HEK293 (cell line): Measurements from ENCODE around the gene CHM.

Source experiments
- CTCF ChIA-PET: fragments of 350-600 bp; formaldehyde crosslinking; extraction: SDS; loops from one replicate; lab custom pipeline; 2021; ENCODE audit warnings: antibody characterized with exemption; lab: Yijun Ruan, JAX
- POLR2A ChIA-PET: fragments of 300-600 bp; formaldehyde crosslinking; extraction: SDS; loops from one replicate; lab custom pipeline; 2020; ENCODE audit warnings: antibody characterized with exemption, inconsistent platforms; lab: Yijun Ruan, JAX
- H3K27ac ChIP-seq: fragments of 200-500 bp; sonication (Bioruptor generic); 2 replicates; pipeline ENCODE4 v1.5.1; 2014; ENCODE audit warnings: low read depth, low read length, control low read depth, inconsistent platforms; ENCODE audit errors: extremely low read depth
- H3K36me3 ChIP-seq, 2 experiments: fragments of 200-500 bp in 1 of 2; sonication (Bioruptor generic) in 1 of 2; 1 replicate in 1 of 2; 2 replicates in 1 of 2; pipeline ENCODE4 v1.5.1; 2014 to 2017; ENCODE audit warnings: inconsistent platforms in 2 of 2, low read length in 2 of 2; ENCODE audit not compliant: control insufficient read depth in 2 of 2, insufficient read depth in 1 of 2
- H3K4me1 ChIP-seq: fragments of 200-500 bp; sonication (Bioruptor generic); 2 replicates; pipeline ENCODE4 v1.5.1; 2014; ENCODE audit warnings: mild to moderate bottlenecking, low read length, inconsistent platforms; ENCODE audit not compliant: control insufficient read depth, insufficient read depth
- H3K4me3 ChIP-seq: 2 replicates; pipeline ENCODE4 v1.5.1; 2011; ENCODE audit warnings: low read depth, mild to moderate bottlenecking, control low read depth, low read length, moderate library complexity
- H3K9me3 ChIP-seq: fragments of 200-500 bp; sonication (Bioruptor generic); 2 replicates; pipeline ENCODE4 v1.5.1; 2014; ENCODE audit warnings: low read depth, low read length, inconsistent platforms; ENCODE audit not compliant: control insufficient read depth, insufficient read depth
- GLIS2 ChIP-seq: fragments of 450-650 bp; formaldehyde crosslinking; IDR thresholded peaks from 2 replicates; pipeline ENCODE4 v1.5.1; 2016; ENCODE audit warnings: missing biosample characterization, missing genetic modification characterization
- HOXC10 ChIP-seq: sonication (generic); formaldehyde crosslinking; IDR thresholded peaks from 2 replicates; pipeline ENCODE4 v1.8.1; 2023; ENCODE audit warnings: mild to moderate bottlenecking, missing genetic modification reagents
- KLF9 ChIP-seq: fragments of 450-650 bp; formaldehyde crosslinking; IDR thresholded peaks from 2 replicates; pipeline ENCODE4 v1.5.1; 2016; ENCODE audit warnings: missing biosample characterization, missing genetic modification characterization, low read depth
- SP2 ChIP-seq: fragments of 450-650 bp; formaldehyde crosslinking; IDR thresholded peaks from 2 replicates; pipeline ENCODE4 v1.5.1; 2016; ENCODE audit warnings: missing biosample characterization, missing genetic modification characterization
- ZBTB17 ChIP-seq: fragments of 450-650 bp; formaldehyde crosslinking; IDR thresholded peaks from 2 replicates; pipeline ENCODE4 v1.5.1; 2016; ENCODE audit warnings: missing biosample characterization, missing genetic modification characterization
- ZFP69B ChIP-seq: fragments of 450-650 bp; formaldehyde crosslinking; IDR thresholded peaks from 2 replicates; pipeline ENCODE4 v1.5.1; 2016; ENCODE audit warnings: missing biosample characterization, missing genetic modification characterization
- ZIC2 ChIP-seq: fragments of 450-650 bp; formaldehyde crosslinking; IDR thresholded peaks from 2 replicates; pipeline ENCODE4 v1.5.1; 2016; ENCODE audit warnings: missing biosample characterization, missing genetic modification characterization
- ZNF266 ChIP-seq: fragments of 450-650 bp; formaldehyde crosslinking; IDR thresholded peaks from 2 replicates; pipeline ENCODE4 v1.5.1; 2016; ENCODE audit warnings: missing biosample characterization, missing genetic modification characterization, low read depth
- ZNF324 ChIP-seq: fragments of 450-650 bp; formaldehyde crosslinking; IDR thresholded peaks from 2 replicates; pipeline ENCODE4 v1.5.1; 2016; ENCODE audit warnings: missing biosample characterization, missing genetic modification characterization
- ZNF624 ChIP-seq: fragments of 450-650 bp; formaldehyde crosslinking; IDR thresholded peaks from 2 replicates; pipeline ENCODE4 v1.5.1; 2017; ENCODE audit warnings: missing biosample characterization, missing genetic modification characterization
- ZXDB ChIP-seq: fragments of 450-650 bp; formaldehyde crosslinking; IDR thresholded peaks from 2 replicates; pipeline ENCODE4 v1.5.1; 2016; ENCODE audit warnings: missing biosample characterization, missing genetic modification characterization
- TF ChIP-seq, protein P1 (sequence below): fragments of 450-650 bp; formaldehyde crosslinking; IDR thresholded peaks from 2 replicates; pipeline ENCODE4 v1.5.1; 2016; ENCODE audit warnings: missing biosample characterization, missing genetic modification characterization
- TF ChIP-seq, protein P2 (sequence below): fragments of 450-650 bp; formaldehyde crosslinking; IDR thresholded peaks from 2 replicates; pipeline ENCODE4 v1.5.1; 2016; ENCODE audit warnings: missing biosample characterization, missing genetic modification characterization, borderline replicate concordance
- TF ChIP-seq, protein P3 (sequence below): fragments of 450-650 bp; formaldehyde crosslinking; IDR thresholded peaks from 2 replicates; pipeline ENCODE4 v1.5.1; 2016; ENCODE audit warnings: missing biosample characterization, missing genetic modification characterization
- TF ChIP-seq, protein P4 (sequence below): fragments of 450-650 bp; formaldehyde crosslinking; IDR thresholded peaks from 2 replicates; pipeline ENCODE4 v1.5.1; 2017; ENCODE audit warnings: missing biosample characterization, mild to moderate bottlenecking, missing genetic modification characterization, moderate library complexity
- TF ChIP-seq, protein P5 (sequence below): fragments of 450-650 bp; formaldehyde crosslinking; IDR thresholded peaks from 2 replicates; pipeline ENCODE4 v1.5.1; 2016; ENCODE audit warnings: missing biosample characterization, missing genetic modification characterization, low read depth

The CHM gene

DNA sequence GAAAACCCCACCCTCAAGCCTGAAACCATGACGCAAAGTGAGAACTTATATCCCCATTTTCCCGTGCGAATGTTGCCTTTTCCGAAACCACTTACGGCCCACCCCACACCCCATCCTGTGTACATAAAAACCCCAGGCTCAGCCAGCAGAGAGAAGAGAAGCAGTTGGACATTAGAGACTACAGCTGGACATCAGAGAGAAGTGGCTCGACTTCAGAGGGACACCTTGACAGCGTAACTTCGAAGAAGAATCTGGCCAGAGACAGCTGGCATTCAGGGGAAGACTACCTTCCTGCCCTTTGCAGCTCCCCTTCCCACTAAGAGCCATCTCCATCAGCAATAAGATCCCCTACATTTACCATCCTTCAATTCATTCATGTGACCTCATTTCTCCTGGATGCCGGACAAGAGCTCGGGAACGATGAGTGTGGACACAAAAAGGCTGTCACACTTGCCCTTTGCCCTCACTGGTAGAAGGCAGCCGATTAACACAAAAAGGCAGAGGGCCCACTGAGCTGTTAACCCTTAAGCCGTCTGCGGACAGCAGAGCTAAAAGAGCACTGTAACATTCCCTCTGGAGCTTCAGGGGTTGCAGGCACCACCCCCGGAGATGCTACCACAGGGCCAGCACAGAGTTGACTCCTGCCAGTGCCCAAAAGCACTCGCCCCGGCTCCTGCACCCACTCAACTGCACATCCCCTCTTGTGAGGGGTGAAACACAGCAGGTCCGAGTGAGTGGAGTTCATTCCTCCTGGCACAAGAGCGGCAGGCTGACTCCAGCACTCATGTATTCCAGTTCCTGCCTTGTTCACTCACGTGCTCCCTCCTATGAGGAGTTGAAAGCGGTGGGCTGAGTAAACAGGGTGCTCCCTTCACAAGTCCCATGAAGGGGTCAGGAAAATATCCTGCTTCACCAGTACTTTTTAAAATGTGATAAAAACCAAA is 7.5 kb downstream of the CHM start:
- H3K36me3 ChIP-seq, result peaks cover 0 to 4% of the 10 kb centered on the region in 2 experiments; a peak in 2 of 3 replicates
- H3K9me3 ChIP-seq, result no peaks in the 10 kb centered on the region
- H3K27ac ChIP-seq, result no peak overlapping the region
- ChIA-PET CTCF (no interaction called here), POLR2A (no interaction called here)
- no peaks in the 10 kb centered on the region for H3K4me1 ChIP-seq
- no peak overlapping the region for H3K4me3 ChIP-seq
- TF ChIP-seq KLF9 (tag by site-specific recombination), result no peak
- TF ChIP-seq ZNF324 (tag by site-specific recombination), result no peak
- TF ChIP-seq ZFP69B (tag by site-specific recombination), result no peak
- TF ChIP-seq ZBTB17 (tag by site-specific recombination), result no peak
- TF ChIP-seq HOXC10, result no peak
- TF ChIP-seq ZXDB (tag by site-specific recombination), result no peak
- TF ChIP-seq, protein P1, sequence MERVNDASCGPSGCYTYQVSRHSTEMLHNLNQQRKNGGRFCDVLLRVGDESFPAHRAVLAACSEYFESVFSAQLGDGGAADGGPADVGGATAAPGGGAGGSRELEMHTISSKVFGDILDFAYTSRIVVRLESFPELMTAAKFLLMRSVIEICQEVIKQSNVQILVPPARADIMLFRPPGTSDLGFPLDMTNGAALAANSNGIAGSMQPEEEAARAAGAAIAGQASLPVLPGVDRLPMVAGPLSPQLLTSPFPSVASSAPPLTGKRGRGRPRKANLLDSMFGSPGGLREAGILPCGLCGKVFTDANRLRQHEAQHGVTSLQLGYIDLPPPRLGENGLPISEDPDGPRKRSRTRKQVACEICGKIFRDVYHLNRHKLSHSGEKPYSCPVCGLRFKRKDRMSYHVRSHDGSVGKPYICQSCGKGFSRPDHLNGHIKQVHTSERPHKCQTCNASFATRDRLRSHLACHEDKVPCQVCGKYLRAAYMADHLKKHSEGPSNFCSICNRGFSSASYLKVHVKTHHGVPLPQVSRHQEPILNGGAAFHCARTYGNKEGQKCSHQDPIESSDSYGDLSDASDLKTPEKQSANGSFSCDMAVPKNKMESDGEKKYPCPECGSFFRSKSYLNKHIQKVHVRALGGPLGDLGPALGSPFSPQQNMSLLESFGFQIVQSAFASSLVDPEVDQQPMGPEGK (tag by site-specific recombination), result no peak
- TF ChIP-seq, protein P2, sequence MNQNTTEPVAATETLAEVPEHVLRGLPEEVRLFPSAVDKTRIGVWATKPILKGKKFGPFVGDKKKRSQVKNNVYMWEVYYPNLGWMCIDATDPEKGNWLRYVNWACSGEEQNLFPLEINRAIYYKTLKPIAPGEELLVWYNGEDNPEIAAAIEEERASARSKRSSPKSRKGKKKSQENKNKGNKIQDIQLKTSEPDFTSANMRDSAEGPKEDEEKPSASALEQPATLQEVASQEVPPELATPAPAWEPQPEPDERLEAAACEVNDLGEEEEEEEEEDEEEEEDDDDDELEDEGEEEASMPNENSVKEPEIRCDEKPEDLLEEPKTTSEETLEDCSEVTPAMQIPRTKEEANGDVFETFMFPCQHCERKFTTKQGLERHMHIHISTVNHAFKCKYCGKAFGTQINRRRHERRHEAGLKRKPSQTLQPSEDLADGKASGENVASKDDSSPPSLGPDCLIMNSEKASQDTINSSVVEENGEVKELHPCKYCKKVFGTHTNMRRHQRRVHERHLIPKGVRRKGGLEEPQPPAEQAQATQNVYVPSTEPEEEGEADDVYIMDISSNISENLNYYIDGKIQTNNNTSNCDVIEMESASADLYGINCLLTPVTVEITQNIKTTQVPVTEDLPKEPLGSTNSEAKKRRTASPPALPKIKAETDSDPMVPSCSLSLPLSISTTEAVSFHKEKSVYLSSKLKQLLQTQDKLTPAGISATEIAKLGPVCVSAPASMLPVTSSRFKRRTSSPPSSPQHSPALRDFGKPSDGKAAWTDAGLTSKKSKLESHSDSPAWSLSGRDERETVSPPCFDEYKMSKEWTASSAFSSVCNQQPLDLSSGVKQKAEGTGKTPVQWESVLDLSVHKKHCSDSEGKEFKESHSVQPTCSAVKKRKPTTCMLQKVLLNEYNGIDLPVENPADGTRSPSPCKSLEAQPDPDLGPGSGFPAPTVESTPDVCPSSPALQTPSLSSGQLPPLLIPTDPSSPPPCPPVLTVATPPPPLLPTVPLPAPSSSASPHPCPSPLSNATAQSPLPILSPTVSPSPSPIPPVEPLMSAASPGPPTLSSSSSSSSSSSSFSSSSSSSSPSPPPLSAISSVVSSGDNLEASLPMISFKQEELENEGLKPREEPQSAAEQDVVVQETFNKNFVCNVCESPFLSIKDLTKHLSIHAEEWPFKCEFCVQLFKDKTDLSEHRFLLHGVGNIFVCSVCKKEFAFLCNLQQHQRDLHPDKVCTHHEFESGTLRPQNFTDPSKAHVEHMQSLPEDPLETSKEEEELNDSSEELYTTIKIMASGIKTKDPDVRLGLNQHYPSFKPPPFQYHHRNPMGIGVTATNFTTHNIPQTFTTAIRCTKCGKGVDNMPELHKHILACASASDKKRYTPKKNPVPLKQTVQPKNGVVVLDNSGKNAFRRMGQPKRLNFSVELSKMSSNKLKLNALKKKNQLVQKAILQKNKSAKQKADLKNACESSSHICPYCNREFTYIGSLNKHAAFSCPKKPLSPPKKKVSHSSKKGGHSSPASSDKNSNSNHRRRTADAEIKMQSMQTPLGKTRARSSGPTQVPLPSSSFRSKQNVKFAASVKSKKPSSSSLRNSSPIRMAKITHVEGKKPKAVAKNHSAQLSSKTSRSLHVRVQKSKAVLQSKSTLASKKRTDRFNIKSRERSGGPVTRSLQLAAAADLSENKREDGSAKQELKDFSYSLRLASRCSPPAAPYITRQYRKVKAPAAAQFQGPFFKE (tag by site-specific recombination), result no peak
- no peak for TF ChIP-seq SP2
- TF ChIP-seq ZIC2 (tag by site-specific recombination), result no peak
- no peak for TF ChIP-seq GLIS2 (tag by site-specific recombination)
- no peak for TF ChIP-seq ZNF624
- TF ChIP-seq, protein P3, sequence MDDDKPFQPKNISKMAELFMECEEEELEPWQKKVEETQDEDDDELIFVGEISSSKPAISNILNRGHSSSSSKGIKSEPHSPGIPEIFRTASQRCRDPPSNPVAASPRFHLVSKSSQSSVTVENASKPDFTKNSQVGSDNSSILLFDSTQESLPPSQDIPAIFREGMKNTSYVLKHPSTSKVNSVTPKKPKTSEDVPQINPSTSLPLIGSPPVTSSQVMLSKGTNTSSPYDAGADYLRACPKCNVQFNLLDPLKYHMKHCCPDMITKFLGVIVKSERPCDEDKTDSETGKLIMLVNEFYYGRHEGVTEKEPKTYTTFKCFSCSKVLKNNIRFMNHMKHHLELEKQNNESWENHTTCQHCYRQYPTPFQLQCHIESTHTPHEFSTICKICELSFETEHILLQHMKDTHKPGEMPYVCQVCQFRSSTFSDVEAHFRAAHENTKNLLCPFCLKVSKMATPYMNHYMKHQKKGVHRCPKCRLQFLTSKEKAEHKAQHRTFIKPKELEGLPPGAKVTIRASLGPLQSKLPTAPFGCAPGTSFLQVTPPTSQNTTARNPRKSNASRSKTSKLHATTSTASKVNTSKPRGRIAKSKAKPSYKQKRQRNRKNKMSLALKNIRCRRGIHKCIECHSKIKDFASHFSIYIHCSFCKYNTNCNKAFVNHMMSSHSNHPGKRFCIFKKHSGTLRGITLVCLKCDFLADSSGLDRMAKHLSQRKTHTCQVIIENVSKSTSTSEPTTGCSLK (tag by site-specific recombination), result no peak
- TF ChIP-seq ZNF266 (tag by site-specific recombination), result no peak

DNA sequence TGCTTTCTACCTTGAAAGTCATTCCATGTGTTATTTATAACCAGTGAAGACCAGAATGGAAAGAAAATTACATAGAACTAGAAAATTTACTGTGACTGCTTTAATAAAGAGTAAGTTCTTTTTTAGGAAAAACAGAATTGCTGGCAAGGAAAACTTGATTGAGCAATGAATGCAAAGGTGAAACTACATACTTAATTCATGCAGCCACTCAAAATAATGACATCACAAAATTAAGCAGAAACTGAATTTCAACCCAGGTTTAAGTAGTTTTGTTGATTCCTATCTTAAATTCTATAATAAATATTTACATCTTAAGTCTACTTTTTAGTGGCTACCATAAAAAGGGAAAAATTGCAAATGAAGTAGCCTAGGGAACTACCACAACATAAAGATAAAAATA is 14.0 kb downstream of the CHM start:
- CTCF ChIA-PET, result no interaction called here
- TF ChIP-seq, protein P4, sequence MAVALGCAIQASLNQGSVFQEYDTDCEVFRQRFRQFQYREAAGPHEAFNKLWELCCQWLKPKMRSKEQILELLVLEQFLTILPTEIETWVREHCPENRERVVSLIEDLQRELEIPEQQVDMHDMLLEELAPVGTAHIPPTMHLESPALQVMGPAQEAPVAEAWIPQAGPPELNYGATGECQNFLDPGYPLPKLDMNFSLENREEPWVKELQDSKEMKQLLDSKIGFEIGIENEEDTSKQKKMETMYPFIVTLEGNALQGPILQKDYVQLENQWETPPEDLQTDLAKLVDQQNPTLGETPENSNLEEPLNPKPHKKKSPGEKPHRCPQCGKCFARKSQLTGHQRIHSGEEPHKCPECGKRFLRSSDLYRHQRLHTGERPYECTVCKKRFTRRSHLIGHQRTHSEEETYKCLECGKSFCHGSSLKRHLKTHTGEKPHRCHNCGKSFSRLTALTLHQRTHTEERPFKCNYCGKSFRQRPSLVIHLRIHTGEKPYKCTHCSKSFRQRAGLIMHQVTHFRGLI (tag by site-specific recombination), result no peak
- TF ChIP-seq, protein P5, sequence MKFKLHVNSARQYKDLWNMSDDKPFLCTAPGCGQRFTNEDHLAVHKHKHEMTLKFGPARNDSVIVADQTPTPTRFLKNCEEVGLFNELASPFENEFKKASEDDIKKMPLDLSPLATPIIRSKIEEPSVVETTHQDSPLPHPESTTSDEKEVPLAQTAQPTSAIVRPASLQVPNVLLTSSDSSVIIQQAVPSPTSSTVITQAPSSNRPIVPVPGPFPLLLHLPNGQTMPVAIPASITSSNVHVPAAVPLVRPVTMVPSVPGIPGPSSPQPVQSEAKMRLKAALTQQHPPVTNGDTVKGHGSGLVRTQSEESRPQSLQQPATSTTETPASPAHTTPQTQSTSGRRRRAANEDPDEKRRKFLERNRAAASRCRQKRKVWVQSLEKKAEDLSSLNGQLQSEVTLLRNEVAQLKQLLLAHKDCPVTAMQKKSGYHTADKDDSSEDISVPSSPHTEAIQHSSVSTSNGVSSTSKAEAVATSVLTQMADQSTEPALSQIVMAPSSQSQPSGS, result peak; percentile 54
- Histone ChIP-seq H3K4me1 (no peaks in the 10 kb centered on the region; the same call in 1 of the 2 replicates), H3K27ac (no peak overlapping the region), H3K9me3 (no peaks in the 10 kb centered on the region), H3K36me3 (no peaks in the 10 kb centered on the region; a peak in 1 of 3 replicates), H3K4me3 (no peak overlapping the region)
- POLR2A ChIA-PET, result no interaction called here
